ENCODE measurements around the gene TMEM97. TPM values are rescaled to one million over a fixed set of nuclear protein-coding genes. Genes with fewer than 3 reads are reported as not detected.

Gene TMEM97
- total and polyA plus RNA-seq, 2 experiments from 2014 or later, result 15.9 to 16.3 TPM

- no peak for TF ChIP-seq EZH2phosphoT487 (IDR thresholded peaks at IDR 0.05; ENCODE audit: insufficient read depth, low read depth)
- no peak for TF ChIP-seq EZH2 (IDR thresholded peaks at IDR 0.05; ENCODE audit: insufficient read depth, poor library complexity, severe bottlenecking)
These were observed 28.4 kb downstream of the TMEM97 start for GRCh38 chr17:28347261-28347891.

GRCh38 chr17:28348979-28349378 lies 30.0 kb downstream of the TMEM97 start:
- no peaks in the 10 kb centered on the region for H3K27me3 ChIP-seq (replicated peaks; ENCODE audit: insufficient read depth)
- no peaks in the 10 kb centered on the region for H4K20me1 ChIP-seq (ENCODE audit: insufficient read depth)
- no peak overlapping the region for H3K4me2 ChIP-seq (ENCODE audit: unreplicated experiment)
- WGBS, 2 experiments (ENCODE audit: low coverage in 1 of 2, low lambda C conversion rate in 2 of 2, missing lambda C conversion rate in 2 of 2), result 75 to 83% methylated on average over 3 of the region's 3 CpGs
- H3K9ac ChIP-seq, result no peak overlapping the region
- H3K36me3 ChIP-seq (ENCODE audit: low read depth), result peaks cover 42% of the 10 kb centered on the region
- H3K79me2 ChIP-seq (ENCODE audit: insufficient read depth), result peaks cover 6% of the 10 kb centered on the region
- no peak overlapping the region for H3K4me3 ChIP-seq
- no peak overlapping the region for H3K27ac ChIP-seq
- DNase-seq, result no peak
- in situ Hi-C loops (cut with MboI), result no loop called here
- peaks cover 24% of the 10 kb centered on the region for H3K4me1 ChIP-seq (ENCODE audit: insufficient read depth)
- no peaks in the 10 kb centered on the region for H3K9me2 ChIP-seq (ENCODE audit: insufficient read depth)
- peaks cover 60% of the 10 kb centered on the region for H3F3A ChIP-seq (ENCODE audit: insufficient read depth)
- no peak for TF ChIP-seq EZH2 (IDR thresholded peaks at IDR 0.05; ENCODE audit: insufficient read depth, poor library complexity, severe bottlenecking)
- TF ChIP-seq EZH2phosphoT487 (IDR thresholded peaks at IDR 0.05; ENCODE audit: insufficient read depth, low read depth), result no peak
- no peak overlapping the region for H2AFZ ChIP-seq
- H3K9me3 ChIP-seq (ENCODE audit: low read depth), result no peaks in the 10 kb centered on the region

More at GRCh38 chr17:28347261-28347891, 28.4 kb downstream of the TMEM97 start:
- H3K9me2 ChIP-seq (ENCODE audit: insufficient read depth), result no peaks in the 10 kb centered on the region
- H3K4me3 ChIP-seq, result no peak overlapping the region
- peaks cover 60% of the 10 kb centered on the region for H3F3A ChIP-seq (ENCODE audit: insufficient read depth)
- in situ Hi-C loops (cut with MboI), result no loop called here
- peak; percentile 95 for DNase-seq
- H3K36me3 ChIP-seq (ENCODE audit: low read depth), result peaks cover 47% of the 10 kb centered on the region
- H3K27ac ChIP-seq, result peak overlapping the region; percentile 73
- H3K79me2 ChIP-seq (ENCODE audit: insufficient read depth), result peaks cover 4% of the 10 kb centered on the region
- H2AFZ ChIP-seq, result no peak overlapping the region
- peaks cover 24% of the 10 kb centered on the region for H3K4me1 ChIP-seq (ENCODE audit: insufficient read depth)
- H3K4me2 ChIP-seq (ENCODE audit: unreplicated experiment), result peak overlapping the region; percentile 19
- no peaks in the 10 kb centered on the region for H3K9me3 ChIP-seq (ENCODE audit: low read depth)
- H4K20me1 ChIP-seq (ENCODE audit: insufficient read depth), result no peaks in the 10 kb centered on the region
- no peaks in the 10 kb centered on the region for H3K27me3 ChIP-seq (replicated peaks; ENCODE audit: insufficient read depth)
- peak overlapping the region; percentile 43; the same call in 1 of the 2 replicates for H3K9ac ChIP-seq
- 60 to 61% methylated on average over 8 of the region's 8 CpGs for WGBS, 2 experiments (ENCODE audit: low coverage in 1 of 2, low lambda C conversion rate in 2 of 2, missing lambda C conversion rate in 2 of 2)

GRCh38 chr17:28350271-28350670 lies 31.3 kb downstream of the TMEM97 start:
- TF ChIP-seq EZH2 (IDR thresholded peaks at IDR 0.05; ENCODE audit: insufficient read depth, poor library complexity, severe bottlenecking), result no peak
- TF ChIP-seq EZH2phosphoT487 (IDR thresholded peaks at IDR 0.05; ENCODE audit: insufficient read depth, low read depth), result no peak
- Histone ChIP-seq H3K27me3 (replicated peaks; ENCODE audit: insufficient read depth) (no peaks in the 10 kb centered on the region), H2AFZ (no peak overlapping the region), H3K79me2 (ENCODE audit: insufficient read depth) (peaks cover 19% of the 10 kb centered on the region), H3K9me2 (ENCODE audit: insufficient read depth) (no peaks in the 10 kb centered on the region), H3K27ac (no peak overlapping the region), H3K36me3 (ENCODE audit: low read depth) (peaks cover 42% of the 10 kb centered on the region), H3K9ac (no peak overlapping the region), H4K20me1 (ENCODE audit: insufficient read depth) (no peaks in the 10 kb centered on the region), H3K4me3 (no peak overlapping the region), H3K4me1 (ENCODE audit: insufficient read depth) (peaks cover 24% of the 10 kb centered on the region), H3F3A (ENCODE audit: insufficient read depth) (peaks cover 54% of the 10 kb centered on the region), H3K9me3 (ENCODE audit: low read depth) (no peaks in the 10 kb centered on the region), H3K4me2 (ENCODE audit: unreplicated experiment) (no peak overlapping the region)
- in situ Hi-C loops (cut with MboI), result no loop called here
- DNase-seq, result no peak
- 93 to 95% methylated on average over 7 of the region's 7 CpGs for WGBS, 2 experiments (ENCODE audit: low coverage in 1 of 2, low lambda C conversion rate in 2 of 2, missing lambda C conversion rate in 2 of 2)

- TF ChIP-seq EZH2 (IDR thresholded peaks at IDR 0.05; ENCODE audit: insufficient read depth, poor library complexity, severe bottlenecking), result no peak
- no peak for TF ChIP-seq EZH2phosphoT487 (IDR thresholded peaks at IDR 0.05; ENCODE audit: insufficient read depth, low read depth)
- peak within 1 kb of the TSS; percentile 48 for H3K27ac ChIP-seq
- H3K9ac ChIP-seq, result peak within 1 kb of the TSS; percentile 95
- H3K79me2 ChIP-seq (ENCODE audit: insufficient read depth), result peaks cover 54% of the 10 kb centered on the region
- DNase-seq, result peak; percentile 99
- WGBS, 2 experiments (ENCODE audit: low coverage in 1 of 2, low lambda C conversion rate in 2 of 2, missing lambda C conversion rate in 2 of 2), result 1 to 2% methylated on average over 55 to 68 of the region's 80 CpGs
- H3K9me3 ChIP-seq (ENCODE audit: low read depth), result no peaks in the 10 kb centered on the region
- peaks cover 28% of the 10 kb centered on the region for H3K36me3 ChIP-seq (ENCODE audit: low read depth)
- peak within 1 kb of the TSS; percentile 84 for H2AFZ ChIP-seq
- no peaks in the 10 kb centered on the region for H3K9me2 ChIP-seq (ENCODE audit: insufficient read depth)
- no peaks in the 10 kb centered on the region for H3F3A ChIP-seq (ENCODE audit: insufficient read depth)
- no peaks in the 10 kb centered on the region for H4K20me1 ChIP-seq (ENCODE audit: insufficient read depth)
- in situ Hi-C loops (cut with MboI), result no loop called here
- no peaks in the 10 kb centered on the region for H3K27me3 ChIP-seq (replicated peaks; ENCODE audit: insufficient read depth)
- H3K4me3 ChIP-seq, result peak within 1 kb of the TSS; percentile 89
- peak within 1 kb of the TSS; percentile 93 for H3K4me2 ChIP-seq (ENCODE audit: unreplicated experiment)
- H3K4me1 ChIP-seq (ENCODE audit: insufficient read depth), result peaks cover 12% of the 10 kb centered on the region
These were observed 38.3 kb downstream of the TMEM97 start, which contains the start of gene POLDIP2 for GRCh38 chr17:28357061-28357900. Gene POLDIP2 (minus strand): TSS chr17:28357527. CDS start chr17:28357448, 79 bp downstream.

Data from GM23248 (cell line).